HepG2 (cell line): ENCODE measurements around the gene AGAP1. TPM values are rescaled to one million over a fixed set of nuclear protein-coding genes. Genes with fewer than 3 reads are reported as not detected.

ENCODE experiments used
- BHLHE40 ChIP-seq: IDR thresholded peaks from 2 replicates; pipeline ENCODE4 v1.6.1; 2011; ENCODE audit warnings: low read length, improper control_type of control experiment
- CBX5 ChIP-seq: sonication (generic); formaldehyde crosslinking; IDR thresholded peaks from 2 replicates; pipeline ENCODE4 v1.4.0; 2020; ENCODE audit warnings: missing genetic modification reagents, borderline replicate concordance
- KLF9 ChIP-seq: IDR thresholded peaks from 2 replicates; pipeline ENCODE4 v1.6.1; 2016; ENCODE audit warnings: low read depth
- MIXL1 ChIP-seq: IDR thresholded peaks from 2 replicates; pipeline ENCODE4 v1.6.1; 2016
- NFYB ChIP-seq: sonication (generic); formaldehyde crosslinking; IDR thresholded peaks from 2 replicates; pipeline ENCODE4 v1.4.0; 2020; ENCODE audit warnings: missing genetic modification reagents
- NR2C2 ChIP-seq: sonication (generic); formaldehyde crosslinking; IDR thresholded peaks from 2 replicates; pipeline ENCODE4 v1.4.0; 2020; ENCODE audit warnings: missing genetic modification reagents, mild to moderate bottlenecking, moderate library complexity, borderline replicate concordance
- PLRG1 ChIP-seq: fragments of 450-650 bp; conservative IDR thresholded peaks from 2 replicates; pipeline ENCODE4 v1.6.1; 2016
- SMAD1 ChIP-seq: sonication (generic); formaldehyde crosslinking; IDR thresholded peaks from 2 replicates; pipeline ENCODE4 v1.4.0; 2020; ENCODE audit warnings: missing genetic modification reagents, low read depth, mild to moderate bottlenecking, borderline replicate concordance
- ZBTB20 ChIP-seq: sonication (generic); formaldehyde crosslinking; IDR thresholded peaks from 2 replicates; pipeline ENCODE4 v1.8.1; 2023; ENCODE audit warnings: missing genetic modification reagents, low read depth, mild to moderate bottlenecking, borderline replicate concordance
- ZNF12 ChIP-seq: sonication (generic); formaldehyde crosslinking; IDR thresholded peaks from 2 replicates; pipeline ENCODE4 v1.5.0; 2020; ENCODE audit warnings: missing genetic modification reagents
- ZNF44 ChIP-seq: sonication (generic); formaldehyde crosslinking; IDR thresholded peaks from 2 replicates; pipeline ENCODE4 v1.5.1; 2020; ENCODE audit warnings: mild to moderate bottlenecking, missing genetic modification reagents
- ZNF558 ChIP-seq: sonication (generic); formaldehyde crosslinking; IDR thresholded peaks from 2 replicates; pipeline ENCODE4 v1.9.0; 2022; ENCODE audit warnings: mild to moderate bottlenecking, missing genetic modification reagents, borderline replicate concordance
- ZNF615 ChIP-seq: sonication (generic); formaldehyde crosslinking; IDR thresholded peaks from 2 replicates; pipeline ENCODE4 v1.5.0; 2020; ENCODE audit warnings: mild to moderate bottlenecking, missing genetic modification reagents, borderline replicate concordance
- ZNF652 ChIP-seq: IDR thresholded peaks from 2 replicates; pipeline ENCODE4 v1.6.1; 2016; ENCODE audit warnings: low read depth, borderline replicate concordance
- ZNF703 ChIP-seq: sonication (generic); formaldehyde crosslinking; IDR thresholded peaks from 2 replicates; pipeline ENCODE4 v1.5.1; 2020; ENCODE audit warnings: missing genetic modification reagents, mild to moderate bottlenecking, moderate library complexity, borderline replicate concordance
- polyA plus RNA-seq, 8 experiments: library from polyadenylated mRNA; depleted of rRNA in 3 of 8; stranded (reverse) in 7 of 8; unstranded in 1 of 8; fragments of >200 nt; fragmentation: Illumina TruSeq in 4 of 8; extraction: Trizol in 4 of 8; gene quantifications; 2 replicates each; pipeline versions ENCODE4 v1.2.1 to v1.2.3, GENCODE V29; 2011 to 2016; ENCODE audit warnings: low read depth in 4 of 8, missing spikeins in 1 of 8, mixed read lengths in 1 of 8; ENCODE audit not compliant: insufficient read depth in 1 of 8
- total RNA-seq, 5 experiments: library from RNA; depleted of rRNA; stranded (reverse); fragments of >200 nt; fragmentation: Illumina TruSeq; extraction: Trizol; gene quantifications; 2 replicates each; pipeline ENCODE4 v1.2.3, GENCODE V29; 2016; ENCODE audit warnings: low read depth in 1 of 5
- TF ChIP-seq, protein P1 (sequence below): sonication (generic); formaldehyde crosslinking; IDR thresholded peaks from 2 replicates; pipeline ENCODE4 v1.4.0; 2020; ENCODE audit warnings: mild to moderate bottlenecking, missing genetic modification reagents, borderline replicate concordance
- TF ChIP-seq, protein P2 (sequence below): sonication (generic); formaldehyde crosslinking; IDR thresholded peaks from 2 replicates; pipeline ENCODE4 v1.5.0; 2020; ENCODE audit warnings: mild to moderate bottlenecking, missing genetic modification reagents
- TF ChIP-seq, protein P3 (sequence below): sonication (generic); formaldehyde crosslinking; IDR thresholded peaks from 2 replicates; pipeline ENCODE4 v1.9.0; 2021; ENCODE audit warnings: missing genetic modification reagents, borderline replicate concordance
- TF ChIP-seq, protein P4 (sequence below), 2 experiments: IDR thresholded peaks; 2 replicates each; pipeline ENCODE4 v1.6.1; 2011 to 2012; ENCODE audit warnings: low read length in 2 of 2, borderline replicate concordance in 1 of 2, low read depth in 1 of 2, mild to moderate bottlenecking in 1 of 2, moderate library complexity in 1 of 2

The AGAP1 gene
- total and polyA plus RNA-seq, 2 of the 13 experiments (the other 11 are each of a cell fraction or from before 2014, with no cell fraction given), result 21.2 to 32.7 TPM

DNA sequence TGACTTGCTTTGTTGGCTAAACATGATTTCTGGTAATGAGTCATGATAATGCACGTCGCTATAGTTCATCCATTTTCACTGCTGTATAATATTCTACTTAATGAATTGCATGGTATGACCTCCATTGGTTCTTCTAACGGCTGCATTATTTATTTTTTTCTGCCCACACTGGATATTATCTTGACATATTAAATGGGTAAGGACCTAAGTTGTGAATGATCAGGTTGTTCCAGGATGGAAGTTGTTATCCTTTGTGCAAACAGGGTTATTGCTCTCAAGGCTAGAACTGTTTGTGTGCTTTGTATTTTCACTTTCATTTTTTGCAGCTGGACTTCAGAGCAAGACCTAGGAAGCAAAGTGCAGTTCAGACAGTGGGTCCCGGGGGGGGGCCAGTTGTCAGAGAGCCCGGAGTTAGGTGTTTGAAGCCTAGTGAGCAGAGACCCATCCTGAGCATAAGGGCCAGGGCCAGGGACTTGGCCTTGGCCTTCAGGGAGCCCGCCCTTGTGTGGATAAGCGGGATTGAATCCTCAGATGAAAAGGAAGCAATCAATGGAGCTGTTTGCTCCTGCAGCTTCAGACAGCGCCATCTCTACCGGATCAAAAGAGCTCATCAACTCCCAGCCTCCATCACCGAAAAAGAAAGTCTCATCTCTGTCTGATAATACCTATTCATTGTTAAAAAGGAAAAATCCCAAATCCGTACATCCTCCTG is 48.2 kb downstream of the AGAP1 start (continued):
- TF ChIP-seq, protein P1, sequence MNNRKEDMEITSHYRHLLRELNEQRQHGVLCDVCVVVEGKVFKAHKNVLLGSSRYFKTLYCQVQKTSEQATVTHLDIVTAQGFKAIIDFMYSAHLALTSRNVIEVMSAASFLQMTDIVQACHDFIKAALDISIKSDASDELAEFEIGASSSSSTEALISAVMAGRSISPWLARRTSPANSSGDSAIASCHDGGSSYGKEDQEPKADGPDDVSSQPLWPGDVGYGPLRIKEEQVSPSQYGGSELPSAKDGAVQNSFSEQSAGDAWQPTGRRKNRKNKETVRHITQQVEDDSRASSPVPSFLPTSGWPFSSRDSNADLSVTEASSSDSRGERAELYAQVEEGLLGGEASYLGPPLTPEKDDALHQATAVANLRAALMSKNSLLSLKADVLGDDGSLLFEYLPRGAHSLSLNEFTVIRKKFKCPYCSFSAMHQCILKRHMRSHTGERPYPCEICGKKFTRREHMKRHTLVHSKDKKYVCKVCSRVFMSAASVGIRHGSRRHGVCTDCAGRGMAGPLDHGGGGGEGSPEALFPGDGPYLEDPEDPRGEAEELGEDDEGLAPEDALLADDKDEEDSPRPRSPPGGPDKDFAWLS (CRISPR knock-in tag), result no peak
- TF ChIP-seq NFYB (CRISPR knock-in tag) (no peak), ZNF652 (CRISPR knock-in tag) (no peak), CBX5 (peak; percentile 89; the same call in 1 of the 2 replicates), ZNF12 (peak; percentile 41; the same call in 1 of the 2 replicates), ZNF558 (CRISPR knock-in tag) (no peak), PLRG1 (no peak), SMAD1 (CRISPR knock-in tag) (no peak), ZNF615 (peak; percentile 12; the same call in 1 of the 2 replicates), ZNF44 (CRISPR knock-in tag) (no peak), MIXL1 (CRISPR knock-in tag) (peak; percentile 64), BHLHE40 (no peak), NR2C2 (CRISPR knock-in tag) (peak; percentile 83), ZNF703 (CRISPR knock-in tag) (peak; percentile 81), ZBTB20 (CRISPR knock-in tag) (peak; percentile 93), KLF9 (CRISPR knock-in tag) (0 out of 2 replicates have a peak, but pooled peaks have one; percentile 54)
- TF ChIP-seq, protein P2, sequence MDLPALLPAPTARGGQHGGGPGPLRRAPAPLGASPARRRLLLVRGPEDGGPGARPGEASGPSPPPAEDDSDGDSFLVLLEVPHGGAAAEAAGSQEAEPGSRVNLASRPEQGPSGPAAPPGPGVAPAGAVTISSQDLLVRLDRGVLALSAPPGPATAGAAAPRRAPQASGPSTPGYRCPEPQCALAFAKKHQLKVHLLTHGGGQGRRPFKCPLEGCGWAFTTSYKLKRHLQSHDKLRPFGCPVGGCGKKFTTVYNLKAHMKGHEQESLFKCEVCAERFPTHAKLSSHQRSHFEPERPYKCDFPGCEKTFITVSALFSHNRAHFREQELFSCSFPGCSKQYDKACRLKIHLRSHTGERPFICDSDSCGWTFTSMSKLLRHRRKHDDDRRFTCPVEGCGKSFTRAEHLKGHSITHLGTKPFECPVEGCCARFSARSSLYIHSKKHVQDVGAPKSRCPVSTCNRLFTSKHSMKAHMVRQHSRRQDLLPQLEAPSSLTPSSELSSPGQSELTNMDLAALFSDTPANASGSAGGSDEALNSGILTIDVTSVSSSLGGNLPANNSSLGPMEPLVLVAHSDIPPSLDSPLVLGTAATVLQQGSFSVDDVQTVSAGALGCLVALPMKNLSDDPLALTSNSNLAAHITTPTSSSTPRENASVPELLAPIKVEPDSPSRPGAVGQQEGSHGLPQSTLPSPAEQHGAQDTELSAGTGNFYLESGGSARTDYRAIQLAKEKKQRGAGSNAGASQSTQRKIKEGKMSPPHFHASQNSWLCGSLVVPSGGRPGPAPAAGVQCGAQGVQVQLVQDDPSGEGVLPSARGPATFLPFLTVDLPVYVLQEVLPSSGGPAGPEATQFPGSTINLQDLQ (CRISPR knock-in tag), result no peak
- TF ChIP-seq, protein P3, sequence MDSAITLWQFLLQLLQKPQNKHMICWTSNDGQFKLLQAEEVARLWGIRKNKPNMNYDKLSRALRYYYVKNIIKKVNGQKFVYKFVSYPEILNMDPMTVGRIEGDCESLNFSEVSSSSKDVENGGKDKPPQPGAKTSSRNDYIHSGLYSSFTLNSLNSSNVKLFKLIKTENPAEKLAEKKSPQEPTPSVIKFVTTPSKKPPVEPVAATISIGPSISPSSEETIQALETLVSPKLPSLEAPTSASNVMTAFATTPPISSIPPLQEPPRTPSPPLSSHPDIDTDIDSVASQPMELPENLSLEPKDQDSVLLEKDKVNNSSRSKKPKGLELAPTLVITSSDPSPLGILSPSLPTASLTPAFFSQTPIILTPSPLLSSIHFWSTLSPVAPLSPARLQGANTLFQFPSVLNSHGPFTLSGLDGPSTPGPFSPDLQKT, result no peak
- TF ChIP-seq, protein P4, sequence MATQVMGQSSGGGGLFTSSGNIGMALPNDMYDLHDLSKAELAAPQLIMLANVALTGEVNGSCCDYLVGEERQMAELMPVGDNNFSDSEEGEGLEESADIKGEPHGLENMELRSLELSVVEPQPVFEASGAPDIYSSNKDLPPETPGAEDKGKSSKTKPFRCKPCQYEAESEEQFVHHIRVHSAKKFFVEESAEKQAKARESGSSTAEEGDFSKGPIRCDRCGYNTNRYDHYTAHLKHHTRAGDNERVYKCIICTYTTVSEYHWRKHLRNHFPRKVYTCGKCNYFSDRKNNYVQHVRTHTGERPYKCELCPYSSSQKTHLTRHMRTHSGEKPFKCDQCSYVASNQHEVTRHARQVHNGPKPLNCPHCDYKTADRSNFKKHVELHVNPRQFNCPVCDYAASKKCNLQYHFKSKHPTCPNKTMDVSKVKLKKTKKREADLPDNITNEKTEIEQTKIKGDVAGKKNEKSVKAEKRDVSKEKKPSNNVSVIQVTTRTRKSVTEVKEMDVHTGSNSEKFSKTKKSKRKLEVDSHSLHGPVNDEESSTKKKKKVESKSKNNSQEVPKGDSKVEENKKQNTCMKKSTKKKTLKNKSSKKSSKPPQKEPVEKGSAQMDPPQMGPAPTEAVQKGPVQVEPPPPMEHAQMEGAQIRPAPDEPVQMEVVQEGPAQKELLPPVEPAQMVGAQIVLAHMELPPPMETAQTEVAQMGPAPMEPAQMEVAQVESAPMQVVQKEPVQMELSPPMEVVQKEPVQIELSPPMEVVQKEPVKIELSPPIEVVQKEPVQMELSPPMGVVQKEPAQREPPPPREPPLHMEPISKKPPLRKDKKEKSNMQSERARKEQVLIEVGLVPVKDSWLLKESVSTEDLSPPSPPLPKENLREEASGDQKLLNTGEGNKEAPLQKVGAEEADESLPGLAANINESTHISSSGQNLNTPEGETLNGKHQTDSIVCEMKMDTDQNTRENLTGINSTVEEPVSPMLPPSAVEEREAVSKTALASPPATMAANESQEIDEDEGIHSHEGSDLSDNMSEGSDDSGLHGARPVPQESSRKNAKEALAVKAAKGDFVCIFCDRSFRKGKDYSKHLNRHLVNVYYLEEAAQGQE (IDR thresholded peaks at IDR 0.05; ENCODE audit: borderline replicate concordance in 1 of 2, low read depth in 1 of 2, low read length in 2 of 2), result peak in 1 of 2 experiments; percentile 65; a peak in 1 of 4 replicates
